ENCODE results near the gene PTPN20.

The PTPN20 gene

GRCh38 chr10:47050618-47051455, 139.6 kb downstream of the PTPN20 start:
- H3K4me3 Mint-ChIP-seq: no peak overlapping the region
- no peaks in the 10 kb centered on the region for H3K36me3 Mint-ChIP-seq
- H3K27ac Mint-ChIP-seq: no peak overlapping the region
- H3K4me1 Mint-ChIP-seq: no peaks in the 10 kb centered on the region
- no peak for ATAC-seq (replicated peaks)
- H3K9me3 Mint-ChIP-seq: no peaks in the 10 kb centered on the region
- no peak for DNase-seq
- peaks cover 0 to 6% of the 10 kb centered on the region in 2 donors for H3K27me3 Mint-ChIP-seq

GRCh38 chr10:47051741-47052238, 140.6 kb downstream of the PTPN20 start:
- Mint-ChIP-seq H3K27ac (no peak overlapping the region), H3K4me3 (no peak overlapping the region), H3K36me3 (no peaks in the 10 kb centered on the region), H3K4me1 (no peaks in the 10 kb centered on the region), H3K9me3 (no peaks in the 10 kb centered on the region), H3K27me3 (peaks cover 0 to 4% of the 10 kb centered on the region in 2 donors)
- ATAC-seq (replicated peaks): no peak
- DNase-seq: no peak

All from stimulated activated naive B cell treated with anti-CD40 and anti-IgM and Interleukin-4, amounts not matched to agents 10 μg/mL and 1 μg/mL and 100 μg/mL, for 72 hours (primary cell).